ENCODE data around the gene OGA.
"Not testable (repeated sequence)": the region's sequence is repeated elsewhere in the genome, so short reads cannot be mapped to it uniquely, and the experiment has no call there.

Gene OGA

GRCh38 chr10:101793526-101793925 lies 24.7 kb downstream of the OGA start:
- no peak for DNase-seq

- no peak for DNase-seq
Measured at GRCh38 chr10:101789686-101790085, 28.6 kb downstream of the OGA start.

- DNase-seq: not testable (repeated sequence)
Measured at GRCh38 chr10:101789231-101789630, 29.0 kb downstream of the OGA start.

GRCh38 chr10:101785801-101786200 lies 32.4 kb downstream of the OGA start:
- DNase-seq: no peak

- DNase-seq: no peak
Measured at GRCh38 chr10:101784558-101784957, 33.7 kb downstream of the OGA start.

- no peak for DNase-seq
Measured at GRCh38 chr10:101783736-101784118, 34.5 kb downstream of the OGA start.

GRCh38 chr10:101782811-101783735 lies 35.2 kb downstream of the OGA start, which contains the start of gene NPM3:
Gene NPM3 (minus strand): TSS chr10:101783446. CDS start chr10:101783390, 56 bp downstream.
- DNase-seq: peak; percentile 88

GRCh38 chr10:101781984-101782810 lies 36.0 kb downstream of the OGA start:
- DNase-seq: no peak

GRCh38 chr10:101781655-101781983 lies 36.6 kb downstream of the OGA start:
- DNase-seq: no peak

- DNase-seq: peak; percentile 77
Measured at GRCh38 chr10:101780818-101781654, 37.2 kb downstream of the OGA start.

GRCh38 chr10:101780187-101780817 lies 37.9 kb downstream of the OGA start:
- DNase-seq: no peak

GRCh38 chr10:101779544-101780186 lies 38.6 kb downstream of the OGA start:
- peak; percentile 90 for DNase-seq

GRCh38 chr10:101778781-101779543 lies 39.3 kb downstream of the OGA start:
- no peak for DNase-seq

GRCh38 chr10:101778151-101778780 lies 40.0 kb downstream of the OGA start:
- no peak for DNase-seq

- no peak for DNase-seq
Measured at GRCh38 chr10:101777619-101778145, 40.6 kb downstream of the OGA start.

- DNase-seq: no peak
Measured at GRCh38 chr10:101776161-101776817, 42.0 kb downstream of the OGA start.

- DNase-seq: no peak
Measured at GRCh38 chr10:101775273-101776160, 42.7 kb downstream of the OGA start, which contains the start of gene FGF8. Gene FGF8 (minus strand): TSS chr10:101776114. CDS start chr10:101775900, 214 bp downstream.

- DNase-seq: no peak
Measured at GRCh38 chr10:101774589-101775272, 43.5 kb downstream of the OGA start.
